ENCODE results near the gene FAM131B. TPM values are rescaled to one million over a fixed set of nuclear protein-coding genes. Genes with fewer than 3 reads are reported as not detected.

Gene FAM131B
- 0.27 to 0.65 TPM (median 0.40 TPM) in 5 replicates for total RNA-seq (2022; extraction: Qiagen RNA extraction; ENCODE audit: low read depth)

GRCh38 chr7:143362131-143363015 lies at the start of gene FAM131B:
Gene FAM131B, minus strand, starts transcription at chr7:143362713. Its CDS starts 110 bp downstream, at chr7:143362603.

GRCh38 chr7:143408686-143409561 lies 46.4 kb upstream of the FAM131B start, which contains the start of gene EPHA1:
Gene EPHA1, minus strand, starts transcription at chr7:143408856. Its CDS starts 51 bp downstream, at chr7:143408805.

GRCh38 chr7:143380646-143381426 lies 18.3 kb upstream of the FAM131B start, which contains the start of gene ZYX:
Gene ZYX, plus strand, starts transcription at chr7:143381345. Its CDS starts 227 bp downstream, at chr7:143381572.

GRCh38 chr7:143315776-143316175 lies 46.7 kb downstream of the FAM131B start, which contains the start of gene CLCN1:
Gene CLCN1, plus strand, starts transcription at chr7:143316111. Its CDS starts 102 bp downstream, at chr7:143316213.

Other genes starting within 250 kb of the FAM131B start
- gene PIP, start 230.6 kb downstream of the FAM131B start, total RNA-seq (2022; extraction: Qiagen RNA extraction; ENCODE audit: low read depth), result 0.27 to 0.30 TPM in 2 of 5 replicates, not detected in the others
- gene TAS2R39, start 179.3 kb downstream of the FAM131B start, total RNA-seq (2022; extraction: Qiagen RNA extraction; ENCODE audit: low read depth), result not detected in 5 replicates
- not detected in 5 replicates for gene TAS2R40, start 140.7 kb downstream of the FAM131B start, total RNA-seq (2022; extraction: Qiagen RNA extraction; ENCODE audit: low read depth)
- gene GSTK1, start 99.3 kb downstream of the FAM131B start, total RNA-seq (2022; extraction: Qiagen RNA extraction; ENCODE audit: low read depth), result 109 to 119 TPM (median 117 TPM) in 5 replicates
- 0.69 to 1.9 TPM (median 1.2 TPM) in 5 replicates for gene TMEM139, start 77.8 kb downstream of the FAM131B start, total RNA-seq (2022; extraction: Qiagen RNA extraction; ENCODE audit: low read depth)
- gene CASP2, start 74.4 kb downstream of the FAM131B start, total RNA-seq (2022; extraction: Qiagen RNA extraction; ENCODE audit: low read depth), result 18.3 to 23.0 TPM (median 19.6 TPM) in 5 replicates
- gene CLCN1, start 46.6 kb downstream of the FAM131B start, total RNA-seq (2022; extraction: Qiagen RNA extraction; ENCODE audit: low read depth), result 0.03 to 0.08 TPM (median 0.03 TPM) in 3 of 5 replicates, not detected in the others
- 151 to 199 TPM (median 194 TPM) in 5 replicates for gene ZYX, start 18.6 kb upstream of the FAM131B start, total RNA-seq (2022; extraction: Qiagen RNA extraction; ENCODE audit: low read depth)
- gene EPHA1, start 46.1 kb upstream of the FAM131B start, total RNA-seq (2022; extraction: Qiagen RNA extraction; ENCODE audit: low read depth), result 0.15 to 0.29 TPM in 2 of 5 replicates, not detected in the others
- gene TAS2R60, start 80.7 kb upstream of the FAM131B start, total RNA-seq (2022; extraction: Qiagen RNA extraction; ENCODE audit: low read depth), result not detected in 5 replicates
- not detected in 5 replicates for gene TAS2R41, start 115.2 kb upstream of the FAM131B start, total RNA-seq (2022; extraction: Qiagen RNA extraction; ENCODE audit: low read depth)
- not detected in 5 replicates for gene CTAGE15, start 209.1 kb upstream of the FAM131B start, total RNA-seq (2022; extraction: Qiagen RNA extraction; ENCODE audit: low read depth)